HT1080 (cell line): ENCODE data around the gene TSC22D3. TPM values are rescaled to one million over a fixed set of nuclear protein-coding genes. Genes with fewer than 3 reads are reported as not detected.
"Not testable (repeated sequence)": the region's sequence is repeated elsewhere in the genome, so short reads cannot be mapped to it uniquely, and the experiment has no call there.

ENCODE experiments used
- DNase-seq: peaks from one replicate; pipeline ENCODE4 v3.0.0-alpha.2; 2015; ENCODE audit warnings: low read depth
- total RNA-seq: library from RNA; depleted of rRNA; stranded (reverse); fragments of >200 nt; shearing (Covaris generic); gene quantifications from 2 replicates; pipeline ENCODE4 v1.2.3, GENCODE V29; 2014

Gene TSC22D3
- total RNA-seq, 1 experiment from 2014 or later: 5.4 TPM

DNA sequence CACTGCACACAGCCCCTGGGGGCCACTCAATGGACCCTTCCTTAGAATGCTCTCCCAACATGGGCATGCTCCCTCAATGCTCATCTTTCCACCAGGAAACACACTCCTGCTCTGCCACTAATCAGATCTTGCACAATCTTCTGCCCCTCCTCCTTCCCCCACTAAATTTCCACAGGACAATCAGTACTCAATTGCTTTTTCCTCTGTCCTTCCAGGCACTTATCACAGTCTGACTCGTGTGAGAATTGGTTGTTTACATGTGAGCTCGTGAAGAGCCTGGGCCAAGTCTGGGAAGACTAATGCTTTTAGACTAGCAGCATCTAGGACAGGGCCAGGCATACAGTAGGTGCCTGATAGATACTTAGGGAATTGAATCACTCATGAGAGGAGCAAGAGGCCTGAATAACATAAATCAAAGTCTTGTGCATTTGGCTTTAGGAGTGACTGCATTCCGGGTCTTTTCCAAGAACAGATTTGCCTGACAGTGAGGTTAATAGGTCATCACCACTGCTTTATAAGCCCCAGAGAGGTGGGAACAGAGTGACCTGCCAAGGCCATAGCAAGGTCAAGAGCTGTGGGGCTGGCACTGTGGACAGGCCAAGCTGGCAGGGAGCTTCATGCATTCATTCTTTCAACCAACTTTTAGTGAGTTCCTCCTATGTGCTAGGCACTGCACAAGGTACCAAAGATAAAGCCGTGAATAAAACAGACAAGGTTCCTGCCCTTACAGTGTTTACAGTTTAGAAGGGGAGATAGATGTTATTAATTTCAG lies 92.3 kb downstream of the TSC22D3 start:
- DNase-seq: no peak

DNA sequence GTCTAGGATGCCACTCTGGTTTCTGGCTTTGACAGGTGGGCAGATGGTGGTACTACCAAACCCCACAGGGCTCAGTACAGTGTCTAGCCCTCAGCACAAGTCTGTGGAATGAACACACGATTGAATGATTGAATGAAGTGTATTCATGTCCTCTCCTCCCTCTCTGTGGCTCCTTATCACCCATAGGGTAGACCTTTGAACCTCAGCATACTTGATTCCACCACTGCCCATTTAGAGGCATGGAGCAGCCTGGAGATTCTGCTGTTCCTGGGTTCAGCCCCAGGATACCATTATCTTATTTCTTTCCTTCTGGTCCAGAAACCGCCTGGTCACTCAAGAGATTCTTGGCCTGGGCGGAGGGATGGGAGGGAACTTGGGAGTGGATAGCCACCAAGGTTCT lies 93.3 kb downstream of the TSC22D3 start:
- no peak for DNase-seq

GRCh38 chrX:107678957-107679740 lies 96.4 kb downstream of the TSC22D3 start:
- peak; percentile 65 for DNase-seq

DNA sequence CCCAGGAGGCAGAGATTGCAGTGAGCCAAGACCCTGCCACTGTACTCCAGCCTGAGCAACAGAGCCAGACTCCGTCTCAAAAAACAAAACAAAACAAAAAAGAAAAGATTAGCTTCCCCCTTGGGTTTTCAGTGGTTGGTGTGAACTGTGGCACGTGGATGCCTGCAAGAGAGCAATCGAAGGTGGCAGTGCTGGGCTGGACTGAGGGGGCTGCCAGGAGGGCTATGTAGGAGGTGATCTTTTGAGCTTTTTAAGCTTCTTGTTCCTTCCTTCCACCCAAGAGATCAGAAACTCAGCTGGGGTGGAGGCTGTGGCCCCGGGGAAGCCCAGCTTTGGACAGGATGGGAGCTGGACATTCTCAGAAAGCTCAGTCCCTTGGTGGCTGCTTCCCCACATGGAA lies 97.7 kb downstream of the TSC22D3 start:
- DNase-seq: no peak

DNA sequence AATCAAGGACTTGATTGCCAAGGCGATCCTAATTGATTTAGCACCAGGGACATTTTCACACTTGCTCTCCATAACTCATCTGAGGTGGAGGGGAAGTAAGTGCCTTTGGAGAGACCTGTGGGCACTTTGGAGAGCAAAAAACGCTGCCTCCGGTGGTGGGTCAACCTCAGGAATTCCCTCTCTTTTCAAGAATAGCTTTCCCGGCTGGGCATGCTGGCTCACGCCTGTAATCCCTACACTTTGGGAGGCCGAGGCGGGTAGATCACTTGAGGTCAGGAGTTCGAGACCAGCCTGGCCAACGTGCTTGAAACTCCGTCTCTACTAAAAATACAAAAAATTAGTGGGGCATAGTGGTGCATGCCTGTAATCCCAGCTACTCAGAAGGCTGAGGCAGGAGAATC lies 98.1 kb downstream of the TSC22D3 start:
- DNase-seq: peak; percentile 25

DNA sequence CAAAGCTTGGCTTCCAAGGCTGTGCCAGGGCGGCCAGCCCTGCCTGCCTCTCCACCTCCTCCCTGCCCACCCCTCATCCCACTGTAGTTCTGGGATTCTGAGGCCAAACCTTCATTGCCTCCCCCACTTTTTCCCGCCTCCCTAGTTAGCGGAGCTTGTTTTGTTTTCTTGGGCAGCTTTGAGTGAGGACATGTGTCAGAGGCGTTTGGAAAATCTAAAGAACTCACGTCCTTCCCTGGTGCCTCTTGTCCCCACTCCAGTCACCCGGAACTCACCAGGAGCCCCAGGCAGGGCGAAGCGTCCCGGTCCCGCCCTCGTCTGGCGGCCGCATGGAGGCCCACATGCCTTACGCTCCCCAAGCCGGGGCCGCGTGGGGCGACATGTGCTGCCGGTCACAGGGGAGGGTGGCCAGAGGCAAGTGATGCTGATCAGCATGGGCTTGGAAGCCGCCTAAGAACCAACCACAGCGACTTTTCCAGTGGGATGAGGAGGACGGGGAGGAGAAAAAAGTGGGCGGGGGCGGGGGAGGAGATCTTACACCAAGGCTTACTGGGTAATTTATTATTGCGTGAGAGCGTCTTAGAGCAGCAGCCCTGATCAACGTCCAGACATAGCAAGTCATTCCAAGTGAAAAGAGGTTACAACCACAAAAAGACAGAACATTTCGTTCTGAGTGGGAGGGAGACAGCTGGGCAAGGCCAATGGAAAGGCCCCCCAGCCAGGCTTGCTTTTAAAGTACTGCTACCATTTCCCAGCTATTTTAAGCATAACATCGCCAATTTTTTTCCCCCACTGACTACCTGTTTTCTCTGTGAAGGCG lies 98.8 kb downstream of the TSC22D3 start:
- DNase-seq: peak; percentile 85

DNA sequence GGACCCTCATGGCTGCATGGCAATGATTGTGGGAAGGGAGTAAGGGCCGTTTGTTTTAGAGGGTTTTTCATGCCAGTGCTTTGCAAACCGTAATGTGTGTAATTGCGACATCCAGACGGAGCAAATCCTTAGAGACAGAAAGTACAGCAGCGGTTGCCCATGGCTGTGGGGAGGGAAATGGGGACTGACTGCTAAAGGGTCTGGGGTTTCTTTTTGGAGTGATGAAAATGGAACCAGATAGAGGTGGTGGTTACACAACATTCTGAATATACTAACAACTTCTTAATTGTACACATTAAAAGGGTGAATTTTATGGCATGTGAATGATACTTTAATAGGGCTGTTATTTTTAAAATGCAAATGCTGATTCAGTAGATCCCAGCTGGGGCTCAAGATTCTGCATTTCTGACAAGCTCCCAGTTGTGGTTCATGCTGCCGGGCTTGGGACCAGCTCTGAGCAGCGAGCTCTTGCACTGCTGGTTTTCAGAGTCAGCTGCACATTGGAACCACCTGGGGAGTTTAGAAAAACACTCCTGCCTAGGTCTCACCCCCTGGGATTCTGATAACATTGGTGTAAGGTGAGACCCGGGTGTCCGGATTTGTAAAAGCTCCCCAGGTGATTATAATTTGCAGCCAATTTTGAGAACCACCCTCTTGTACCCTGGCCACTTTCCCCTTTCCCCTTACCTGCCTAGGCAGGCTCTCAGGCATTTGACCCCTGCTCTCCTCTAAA lies 99.6 kb downstream of the TSC22D3 start:
- no peak for DNase-seq

- no peak for DNase-seq
Measured at GRCh38 chrX:107675365-107675654, 100.3 kb downstream of the TSC22D3 start.

GRCh38 chrX:107674480-107675364 lies 100.9 kb downstream of the TSC22D3 start:
- no peak for DNase-seq

GRCh38 chrX:107673933-107674479 lies 101.6 kb downstream of the TSC22D3 start:
- peak; percentile 41 for DNase-seq

DNA sequence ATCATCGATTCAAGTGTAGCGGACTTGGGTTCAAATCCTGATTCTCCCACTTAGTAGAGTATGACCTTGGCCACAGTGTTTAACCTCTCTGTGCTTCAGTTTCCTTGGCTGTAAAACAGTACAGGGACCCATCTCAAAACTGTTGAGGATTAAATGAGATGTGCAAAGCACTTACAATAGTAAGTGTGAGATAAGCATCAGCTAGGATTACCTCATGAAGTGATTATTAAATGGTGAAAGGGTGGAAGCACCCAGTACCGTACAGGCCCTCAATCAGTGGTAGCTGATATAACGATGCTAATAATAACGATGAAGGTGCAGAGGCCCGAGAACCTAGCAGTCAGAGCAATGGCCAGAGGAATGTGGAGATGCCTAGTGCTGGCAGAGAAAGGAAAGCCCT lies 102.2 kb downstream of the TSC22D3 start:
- DNase-seq: no peak

DNA sequence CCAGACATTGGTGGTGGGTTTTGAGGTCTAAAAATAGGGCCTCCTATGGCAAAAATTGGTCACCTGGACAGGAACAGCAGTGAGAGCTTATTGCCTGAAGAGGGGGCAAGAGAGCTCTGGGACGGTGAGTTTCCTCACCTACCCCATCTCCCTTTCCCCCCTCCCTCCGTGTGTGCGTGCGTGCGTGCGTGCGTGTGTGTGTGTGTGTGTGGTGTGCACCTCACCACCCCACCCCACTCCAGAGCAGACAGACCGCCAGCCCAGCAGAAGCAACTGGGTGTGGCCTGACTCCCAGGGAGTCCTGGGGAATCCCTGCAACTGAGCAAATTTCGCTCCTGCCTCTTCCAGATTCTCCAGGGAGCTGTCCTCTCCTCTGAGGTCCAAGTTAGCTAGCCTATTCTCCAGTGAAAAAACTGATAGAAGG lies 102.6 kb downstream of the TSC22D3 start:
- peak; percentile 69 for DNase-seq

- not testable (repeated sequence) for DNase-seq
Measured at GRCh38 chrX:107671256-107671655, 104.3 kb downstream of the TSC22D3 start.

- DNase-seq: no peak
Measured at GRCh38 chrX:107669885-107670628, 105.5 kb downstream of the TSC22D3 start.

GRCh38 chrX:107669261-107669660 lies 106.3 kb downstream of the TSC22D3 start:
- no peak for DNase-seq

DNA sequence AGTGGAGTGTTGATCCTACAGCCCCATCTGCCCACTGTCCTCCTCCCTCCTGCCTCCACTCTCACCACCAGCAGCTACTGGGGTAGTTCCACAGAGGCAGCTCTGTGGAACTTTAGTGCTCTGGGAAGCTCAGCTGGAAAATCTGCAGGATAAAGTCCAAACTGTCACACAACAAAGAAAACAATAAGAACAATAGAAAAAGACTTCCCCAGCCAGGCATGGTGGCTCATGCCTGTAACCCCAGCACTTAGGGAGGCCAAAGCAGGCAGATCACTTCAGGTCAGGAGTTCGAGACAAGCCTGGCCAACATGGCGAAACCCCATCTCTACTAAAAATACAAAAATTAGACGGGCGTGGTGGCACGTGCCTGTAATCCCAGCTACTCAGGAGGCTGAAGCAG lies 106.9 kb downstream of the TSC22D3 start:
- DNase-seq: not testable (repeated sequence)

- DNase-seq: no peak
Measured at GRCh38 chrX:107667426-107667825, 108.2 kb downstream of the TSC22D3 start.

DNA sequence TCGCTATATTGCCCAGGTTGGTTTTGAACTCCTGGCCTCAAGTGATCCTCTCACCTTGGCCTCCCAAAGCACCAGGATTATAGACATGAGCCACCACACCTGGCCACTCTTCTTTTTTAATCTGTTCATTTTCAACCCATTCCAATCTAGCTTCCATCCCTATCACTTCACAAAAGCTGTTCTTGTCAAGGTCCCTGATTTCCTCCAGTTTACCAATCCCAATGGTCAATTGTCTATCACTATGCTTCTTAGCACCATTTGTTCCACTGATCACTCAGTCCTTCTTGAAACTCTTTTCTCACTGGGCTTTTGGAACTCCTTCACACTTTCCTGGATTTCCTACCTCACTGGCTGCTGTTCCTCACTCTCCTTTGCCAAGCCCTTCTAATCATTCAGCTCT lies 108.7 kb downstream of the TSC22D3 start:
- DNase-seq: no peak
